Middle frontal gyrus (tissue), 1 donor: Measurements from ENCODE around the gene SCART1.
"Not testable (repeated sequence)": the region's sequence is repeated elsewhere in the genome, so short reads cannot be mapped to it uniquely, and the experiment has no call there.

Source experiments
- DNase-seq: peaks from one replicate; pipeline ENCODE4 v3.0.0-alpha.2; 2015; ENCODE audit warnings: low spot score; ENCODE audit errors: extremely low spot score

Gene SCART1

DNA sequence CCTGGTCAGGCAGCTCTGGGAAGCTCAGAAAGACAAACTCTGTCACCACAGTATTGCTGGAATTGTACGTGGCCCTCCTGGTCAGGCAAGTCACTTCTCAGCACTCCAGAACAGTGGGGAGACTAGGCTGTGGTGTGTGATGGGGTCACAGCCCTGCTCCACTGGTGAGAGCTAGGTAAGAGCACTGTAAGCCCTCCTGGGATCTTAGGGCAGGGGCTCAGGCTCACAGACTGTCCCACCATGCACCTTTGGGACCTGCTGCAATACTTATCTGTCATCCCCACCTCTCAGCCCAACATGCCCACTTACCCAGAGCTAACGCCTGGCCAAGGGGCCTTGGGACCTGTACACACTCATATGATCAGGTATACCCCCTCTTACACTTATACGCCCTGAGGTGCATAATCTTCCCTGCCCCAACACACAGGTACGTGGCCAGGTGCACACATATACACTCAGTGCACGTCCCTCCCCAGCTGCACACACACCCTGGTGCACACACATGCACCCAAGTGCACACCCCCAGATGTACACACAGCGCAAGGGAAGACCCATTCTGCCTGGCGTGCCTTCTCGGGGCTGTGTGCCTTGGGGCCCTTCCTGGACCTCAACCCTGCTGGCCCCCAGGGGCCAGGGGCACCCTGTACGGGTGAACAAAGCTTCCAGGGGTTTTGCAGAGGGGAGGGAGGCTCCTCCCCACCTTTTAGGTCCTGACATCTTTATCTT lies 21.7 kb upstream of the SCART1 start:
- not testable (repeated sequence) for DNase-seq

GRCh38 chr10:133432789-133433188 lies 21.0 kb upstream of the SCART1 start:
- DNase-seq: not testable (repeated sequence)

- no peak for DNase-seq
These were observed 15.0 kb upstream of the SCART1 start for GRCh38 chr10:133438711-133439273.

DNA sequence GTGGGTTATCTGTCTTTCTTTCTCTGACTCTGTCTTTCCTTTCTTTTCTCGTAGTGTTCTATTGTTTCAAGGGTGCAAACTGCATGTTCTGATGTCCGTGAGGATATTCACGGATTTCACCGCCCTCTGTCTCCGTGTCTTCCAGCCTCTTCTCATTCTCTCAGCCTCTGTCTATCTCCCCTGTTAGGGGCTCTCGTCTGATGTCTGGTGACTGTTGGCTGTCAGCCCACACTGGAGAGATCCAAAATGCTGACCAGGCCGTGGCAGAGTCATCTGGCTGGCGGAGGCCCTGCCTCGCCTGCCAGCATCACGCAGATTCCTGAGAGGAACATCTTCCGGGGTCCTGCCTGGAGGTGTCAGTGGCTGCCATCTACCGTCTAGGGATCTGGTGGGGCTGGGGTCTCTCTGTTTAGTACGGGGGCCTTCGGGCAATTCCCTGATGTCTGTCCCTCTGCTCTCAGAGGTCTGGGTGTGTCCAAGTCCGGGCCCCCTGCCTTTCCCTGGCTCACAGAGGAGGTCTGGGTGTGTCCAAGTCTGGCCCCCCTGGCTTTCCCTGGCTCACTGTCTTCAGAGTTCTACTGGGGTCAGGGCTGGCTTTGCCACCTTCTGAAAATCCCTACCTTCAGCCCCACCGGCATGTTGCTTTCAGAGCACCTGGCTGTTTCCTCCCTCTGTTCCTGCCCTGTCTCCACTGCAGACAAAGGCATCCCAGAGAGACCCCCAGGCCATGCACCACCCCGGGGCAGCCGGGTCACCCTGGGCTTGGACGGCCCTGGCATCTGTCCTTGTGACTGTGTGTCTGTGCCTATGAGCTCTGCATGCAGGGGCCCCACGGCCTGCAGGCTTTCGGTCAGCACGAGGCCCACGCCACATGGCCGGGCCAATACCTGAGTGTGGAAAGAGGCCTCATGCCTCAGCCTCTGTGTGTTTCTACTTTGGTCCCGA lies 14.0 kb upstream of the SCART1 start:
- no peak for DNase-seq

DNA sequence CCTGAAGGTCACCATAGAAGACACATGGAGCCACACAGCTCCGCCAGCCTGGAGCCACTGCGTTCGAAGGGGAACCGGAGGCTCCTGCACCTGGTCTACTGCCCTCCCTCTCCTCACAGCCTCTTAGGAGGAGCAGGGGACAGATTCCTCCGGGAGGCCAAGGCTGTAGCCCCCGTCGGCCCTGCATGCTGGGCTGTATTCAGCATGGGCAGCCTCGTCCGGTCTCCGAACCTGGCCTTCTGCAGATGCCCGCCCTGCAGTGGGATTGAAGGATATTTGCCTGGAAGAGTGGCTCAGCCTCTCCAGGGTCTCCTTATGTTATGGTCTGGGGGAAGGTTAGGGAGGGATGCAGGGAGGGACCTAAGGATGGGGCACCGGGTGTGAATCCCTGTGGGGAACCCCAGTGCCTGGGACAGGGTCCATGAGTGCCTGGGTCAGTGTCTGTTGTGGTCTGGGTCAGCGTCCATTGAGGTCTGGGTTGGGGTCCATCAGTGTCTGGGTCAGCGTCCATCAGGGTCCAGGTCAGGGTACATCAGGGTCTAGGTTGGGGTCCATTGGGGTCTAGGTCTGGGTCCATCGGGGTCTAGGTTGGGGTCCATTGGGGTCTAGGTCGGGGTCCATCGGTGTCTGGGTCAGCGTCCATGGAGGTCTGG lies 13.0 kb upstream of the SCART1 start:
- DNase-seq: no peak

DNA sequence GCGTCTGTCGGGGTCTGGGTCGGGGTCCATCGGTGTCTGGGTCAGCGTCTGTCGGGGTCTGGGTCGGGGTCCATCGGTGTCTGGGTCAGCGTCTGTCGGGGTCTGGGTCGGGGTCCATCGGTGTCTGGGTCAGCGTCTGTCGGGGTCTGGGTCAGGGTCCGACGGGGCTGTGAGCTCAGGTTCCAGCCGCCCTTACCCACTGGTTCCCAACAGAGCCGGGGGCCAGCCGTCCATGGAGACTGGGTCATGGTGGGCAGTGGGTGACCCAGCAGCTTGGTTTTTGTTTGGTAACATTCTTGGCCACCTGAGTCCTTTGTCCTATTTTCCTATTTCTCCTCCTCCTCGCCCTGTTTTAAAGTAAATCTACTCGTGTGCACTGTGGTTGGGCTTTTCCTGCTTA lies 12.4 kb upstream of the SCART1 start:
- not testable (repeated sequence) for DNase-seq

DNA sequence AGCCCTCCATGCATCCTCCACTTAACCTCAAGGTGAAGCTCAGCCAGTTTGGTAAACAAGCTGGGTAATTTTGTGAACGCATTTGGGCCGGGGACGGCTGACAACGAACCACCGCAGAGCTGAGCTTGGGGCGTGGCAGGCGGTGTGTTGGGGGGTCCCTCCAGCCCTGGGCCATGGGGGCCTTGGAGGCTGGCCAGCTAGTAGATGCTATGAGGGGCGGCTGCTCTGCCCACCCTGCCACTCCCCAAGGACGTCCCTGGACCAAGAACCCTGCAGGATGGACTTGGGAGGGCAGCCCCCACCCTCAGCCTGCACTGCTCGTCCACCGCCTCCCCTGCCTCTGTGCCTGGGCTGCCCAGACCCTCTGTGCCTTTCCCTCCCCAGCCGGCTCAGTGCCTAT lies 12.0 kb upstream of the SCART1 start:
- no peak for DNase-seq

GRCh38 chr10:133442191-133442966 lies 11.4 kb upstream of the SCART1 start:
- no peak for DNase-seq

GRCh38 chr10:133442967-133443924 lies 10.5 kb upstream of the SCART1 start:
- no peak for DNase-seq

- no peak for DNase-seq
These were observed 9.1 kb upstream of the SCART1 start for GRCh38 chr10:133444342-133445267.

DNA sequence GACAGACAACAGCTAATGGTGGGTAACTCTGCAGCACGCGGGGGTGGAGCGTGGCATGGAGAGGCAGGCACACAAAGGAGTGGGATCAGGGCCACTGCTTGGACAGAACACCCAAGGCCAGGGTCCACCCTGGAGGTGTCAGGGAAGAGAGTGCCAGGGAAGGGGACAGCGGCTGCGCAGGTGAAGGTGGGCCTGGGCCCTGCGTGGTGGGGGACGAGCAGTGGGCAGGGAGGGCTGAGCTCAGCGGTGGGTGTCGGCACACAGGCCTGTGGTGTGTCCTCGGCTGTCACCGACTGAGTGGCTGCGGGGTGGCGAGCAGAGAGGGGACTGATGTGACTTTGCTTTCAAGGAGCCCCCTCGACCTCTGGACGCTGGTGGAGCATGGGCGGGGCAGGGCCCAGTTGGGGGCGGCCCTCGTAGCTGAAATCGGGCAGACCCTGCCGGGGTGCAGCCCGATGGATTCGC lies 8.4 kb upstream of the SCART1 start:
- no peak for DNase-seq

DNA sequence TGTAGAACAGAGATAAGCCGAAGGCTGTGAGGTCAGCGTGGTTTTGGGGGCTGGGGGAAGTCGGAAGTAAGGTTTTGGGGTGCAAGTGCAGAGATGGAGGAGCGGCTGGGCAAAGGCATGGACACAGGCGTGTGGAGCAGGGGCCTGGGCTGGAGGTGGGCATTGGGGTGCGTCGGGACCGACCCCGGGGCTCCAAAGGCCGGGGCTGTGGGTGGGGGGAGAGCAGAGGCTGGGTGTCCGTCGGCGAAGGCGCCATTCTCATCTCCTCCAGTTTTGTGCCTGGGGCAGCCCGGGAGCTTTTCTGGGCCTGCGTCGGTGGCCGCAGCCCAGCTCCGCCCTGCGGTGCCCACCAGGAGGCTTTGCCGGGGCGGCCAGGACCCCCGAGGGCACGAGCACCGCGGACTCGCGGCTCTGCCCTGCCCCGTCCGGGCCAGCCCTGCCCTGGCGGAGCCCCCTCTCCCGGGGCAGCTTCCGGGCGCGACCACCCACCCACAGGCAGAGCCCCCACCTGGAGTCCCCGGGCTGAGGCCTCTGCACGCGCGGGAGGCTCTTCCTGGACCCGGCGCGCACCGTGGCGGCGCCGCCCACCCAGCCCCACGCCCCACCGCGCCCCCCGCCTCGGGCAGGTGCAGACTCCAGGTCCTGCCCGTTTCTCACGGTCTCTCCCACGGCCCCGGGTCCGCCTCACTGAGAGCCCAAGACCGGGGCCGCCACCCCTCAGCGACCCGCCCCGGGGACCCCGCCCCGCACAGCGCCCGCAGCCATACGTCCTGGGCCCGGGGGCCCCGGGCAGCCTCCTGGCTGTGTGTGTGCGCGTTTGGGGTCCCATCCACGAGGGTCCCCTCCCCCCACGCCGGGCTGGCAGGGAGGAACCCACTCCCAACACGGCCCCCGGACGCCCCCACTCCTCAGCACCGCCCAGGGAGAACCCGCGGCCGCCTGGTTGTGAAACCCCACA lies 7.7 kb upstream of the SCART1 start:
- no peak for DNase-seq

DNA sequence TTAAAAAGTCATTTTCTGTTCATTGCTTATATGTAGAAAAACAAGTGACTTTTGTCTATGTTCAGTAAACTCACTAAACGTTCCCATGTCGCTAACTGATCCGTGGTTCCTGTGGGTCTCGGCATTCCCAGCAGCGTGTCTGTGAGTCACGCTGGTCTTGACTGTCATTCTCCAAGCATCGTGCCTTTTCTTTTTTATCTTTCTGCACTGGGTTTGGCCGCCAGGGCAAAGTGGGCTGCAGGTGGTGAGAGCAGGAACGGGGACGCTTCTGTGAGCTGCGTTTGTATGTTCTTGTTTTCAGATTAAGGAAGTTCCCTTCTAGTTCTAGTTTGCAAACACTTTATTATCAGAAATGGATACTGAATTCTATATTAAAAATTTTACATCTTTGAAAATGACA lies 6.8 kb upstream of the SCART1 start:
- DNase-seq: no peak

GRCh38 chr10:133448120-133448519 lies 5.6 kb upstream of the SCART1 start:
- no peak for DNase-seq

DNA sequence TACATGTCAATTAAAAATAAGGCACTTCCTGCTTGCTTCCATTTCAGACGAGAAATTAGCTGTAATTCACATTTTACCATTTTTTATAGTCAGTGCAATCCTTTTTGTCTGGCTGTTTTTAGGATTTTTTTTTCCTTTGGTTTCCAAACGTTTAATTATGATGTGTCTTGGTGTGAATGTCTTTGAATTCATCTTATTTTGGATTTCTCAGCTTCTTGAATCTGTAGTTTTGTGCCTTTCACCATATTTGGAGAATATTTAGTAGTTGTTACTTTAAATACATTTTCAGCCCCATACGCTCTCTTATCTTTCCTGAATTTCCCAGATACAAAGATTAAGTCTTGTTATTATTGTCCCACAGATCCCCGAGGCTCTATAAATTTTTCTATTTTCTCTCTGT lies 2.4 kb upstream of the SCART1 start:
- no peak for DNase-seq

GRCh38 chr10:133452453-133452852 lies 1.3 kb upstream of the SCART1 start:
- DNase-seq: no peak

DNA sequence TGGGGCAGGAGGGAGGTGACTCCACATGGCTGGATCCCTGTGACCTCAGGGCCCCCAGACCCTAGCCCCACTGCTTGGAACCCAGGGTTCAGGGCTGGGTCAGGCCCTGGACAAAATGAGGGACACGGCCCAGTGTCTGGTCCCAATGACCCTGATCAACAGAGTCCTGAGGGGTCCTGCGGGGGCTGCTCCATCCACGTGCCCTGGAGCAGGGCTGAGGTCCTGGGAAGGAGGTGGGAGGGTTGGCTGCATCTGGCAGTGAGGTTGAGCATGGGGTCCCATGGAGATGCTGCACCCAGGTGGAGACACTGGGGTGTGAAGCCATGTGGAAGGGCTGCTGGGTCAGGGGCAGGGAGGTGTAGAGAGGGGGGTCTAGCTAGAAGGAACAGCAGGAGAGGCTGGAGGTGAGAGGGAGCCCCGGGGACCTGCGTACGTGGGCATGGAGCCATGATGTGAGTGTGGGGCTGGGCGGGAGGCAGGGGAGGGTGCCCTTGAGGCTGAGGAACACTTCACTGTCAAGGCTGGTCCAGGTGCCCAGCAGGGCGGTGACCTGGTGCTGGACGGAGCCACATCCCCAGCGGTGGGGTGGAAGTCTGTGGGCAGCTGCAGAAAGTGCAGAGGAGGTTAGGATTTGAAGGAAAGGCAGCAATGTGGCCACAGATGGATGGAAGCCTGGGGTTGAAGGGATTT lies 604 bp downstream of the SCART1 start:
- no peak for DNase-seq
